Liver (tissue), 3 donors: Measurements from ENCODE around the gene TEKT2.

Experiments
- FOXA2 ChIP-seq: IDR thresholded peaks from 2 replicates; pipeline ENCODE4 v1.6.1; 2016; ENCODE audit warnings: antibody characterized with exemption
- GABPA ChIP-seq, 2 donors: IDR thresholded peaks in 1 of 2; conservative IDR thresholded peaks in 1 of 2; 2 replicates each; pipeline ENCODE4 v1.6.1; 2016; ENCODE audit warnings: antibody characterized with exemption in 2 of 2, mild to moderate bottlenecking in 1 of 2, moderate library complexity in 1 of 2
- SP1 ChIP-seq: IDR thresholded peaks from 2 replicates; pipeline ENCODE4 v1.6.1; 2018; ENCODE audit warnings: antibody characterized with exemption, mild to moderate bottlenecking
- YY1 ChIP-seq: IDR thresholded peaks from 2 replicates; pipeline ENCODE4 v1.6.1; 2016; ENCODE audit warnings: antibody characterized with exemption, mild to moderate bottlenecking
- TF ChIP-seq, protein P1 (sequence below): fragments of 150-350 bp; IDR thresholded peaks from 2 replicates; pipeline ENCODE4 v1.5.1; 2017; ENCODE audit warnings: improper control_type of control experiment, low read depth, low read length; ENCODE audit not compliant: missing input control
- donor health status: healthy.
- donor health status: healthy.

DNA sequence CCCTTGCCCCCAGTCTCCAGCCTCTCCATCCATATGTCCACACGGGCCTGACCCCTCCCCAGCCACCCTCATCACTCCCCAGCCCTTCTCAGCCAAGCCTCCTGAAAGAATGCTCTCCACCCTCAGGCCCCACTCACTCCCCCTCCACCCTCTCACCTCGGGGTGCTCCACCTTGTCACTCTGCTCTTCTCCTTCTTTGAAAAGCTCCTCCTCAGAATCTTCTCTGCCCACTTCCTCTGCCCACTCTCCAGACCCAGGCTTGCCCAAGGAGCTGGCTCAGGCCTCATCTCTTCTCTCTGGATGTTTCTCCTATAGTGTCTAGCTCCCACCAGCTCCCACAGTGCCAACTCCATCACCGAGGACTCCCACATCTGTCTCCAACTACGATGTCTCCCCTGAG lies 27.3 kb downstream of the TEKT2 start:
- TF ChIP-seq, protein P1, sequence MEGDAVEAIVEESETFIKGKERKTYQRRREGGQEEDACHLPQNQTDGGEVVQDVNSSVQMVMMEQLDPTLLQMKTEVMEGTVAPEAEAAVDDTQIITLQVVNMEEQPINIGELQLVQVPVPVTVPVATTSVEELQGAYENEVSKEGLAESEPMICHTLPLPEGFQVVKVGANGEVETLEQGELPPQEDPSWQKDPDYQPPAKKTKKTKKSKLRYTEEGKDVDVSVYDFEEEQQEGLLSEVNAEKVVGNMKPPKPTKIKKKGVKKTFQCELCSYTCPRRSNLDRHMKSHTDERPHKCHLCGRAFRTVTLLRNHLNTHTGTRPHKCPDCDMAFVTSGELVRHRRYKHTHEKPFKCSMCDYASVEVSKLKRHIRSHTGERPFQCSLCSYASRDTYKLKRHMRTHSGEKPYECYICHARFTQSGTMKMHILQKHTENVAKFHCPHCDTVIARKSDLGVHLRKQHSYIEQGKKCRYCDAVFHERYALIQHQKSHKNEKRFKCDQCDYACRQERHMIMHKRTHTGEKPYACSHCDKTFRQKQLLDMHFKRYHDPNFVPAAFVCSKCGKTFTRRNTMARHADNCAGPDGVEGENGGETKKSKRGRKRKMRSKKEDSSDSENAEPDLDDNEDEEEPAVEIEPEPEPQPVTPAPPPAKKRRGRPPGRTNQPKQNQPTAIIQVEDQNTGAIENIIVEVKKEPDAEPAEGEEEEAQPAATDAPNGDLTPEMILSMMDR = no peak
- TF ChIP-seq FOXA2 (no peak), YY1 (no peak), GABPA (IDR thresholded peaks at IDR 0.05 in 1 of 2, conservative IDR thresholded peaks at IDR 0.05 in 1 of 2) (no peak), SP1 (no peak)
